A673 (cell line): ENCODE data around the gene BSG. TPM values are rescaled to one million over a fixed set of nuclear protein-coding genes. Genes with fewer than 3 reads are reported as not detected.

Source experiments
- BruUV-seq: library from RNA; stranded (reverse); fragments of 400-500 nt; replicated peaks from 2 replicates; lab custom pipeline; 2021; lab: Mats Ljungman, UMichigan
- CTCF ChIA-PET: fragments of 300-600 bp; sonication (Branson Sonifier 250); formaldehyde crosslinking; loops from one replicate; lab custom pipeline; 2022; ENCODE audit warnings: antibody characterized with exemption; lab: Charles Lee
- POLR2A ChIA-PET: fragments of 300-600 bp; sonication (Branson Sonifier 250); formaldehyde crosslinking; loops from one replicate; lab custom pipeline; 2022; ENCODE audit warnings: antibody characterized with exemption; ENCODE audit not compliant: low non-redundant PET; lab: Charles Lee
- DNase-seq: peaks from one replicate; pipeline ENCODE4 v3.0.0-alpha.2; 2015; ENCODE audit warnings: low spot score
- H3K27ac ChIP-seq: fragments of 200-600 bp; sonication (generic); 2 replicates; pipeline ENCODE4 v1.5.1; 2016; ENCODE audit warnings: mixed run types, low read depth, mild to moderate bottlenecking, mixed read lengths, antibody characterized with exemption, low read length; ENCODE audit not compliant: poor library complexity, severe bottlenecking
- H3K27me3 ChIP-seq: fragments of 200-600 bp; sonication (generic); replicated peaks from 2 replicates; pipeline ENCODE4 v1.6.1; 2017; ENCODE audit warnings: mixed run types, low read depth, mild to moderate bottlenecking, mixed read lengths, antibody characterized with exemption, low read length; ENCODE audit not compliant: insufficient read depth, poor library complexity
- H3K36me3 ChIP-seq: fragments of 200-600 bp; sonication (generic); 2 replicates; pipeline ENCODE4 v1.6.1; 2016; ENCODE audit warnings: mixed run types, mild to moderate bottlenecking, mixed read lengths, antibody characterized with exemption, low read length; ENCODE audit not compliant: insufficient read depth, poor library complexity, severe bottlenecking
- H3K4me1 ChIP-seq: fragments of 200-600 bp; sonication (generic); 2 replicates; pipeline ENCODE4 v1.6.1; 2017; ENCODE audit warnings: mixed run types, mild to moderate bottlenecking, mixed read lengths, antibody characterized with exemption, low read length; ENCODE audit not compliant: insufficient read depth, poor library complexity, severe bottlenecking
- H3K4me3 ChIP-seq: fragments of 200-600 bp; sonication (generic); 2 replicates; pipeline ENCODE4 v1.5.1; 2016; ENCODE audit warnings: low read depth, mixed run types, mild to moderate bottlenecking, mixed read lengths, low read length; ENCODE audit not compliant: poor library complexity, severe bottlenecking
- H3K9me3 ChIP-seq: fragments of 200-600 bp; sonication (generic); 2 replicates; pipeline ENCODE4 v1.6.1; 2016; ENCODE audit warnings: mixed run types, low read depth, mild to moderate bottlenecking, mixed read lengths, antibody characterized with exemption, low read length; ENCODE audit not compliant: poor library complexity, severe bottlenecking
- CTCF ChIP-seq: fragments of 300-800, 200-600 bp; sonication (generic); conservative IDR thresholded peaks from 2 replicates; pipeline ENCODE4 v1.5.1; 2017; ENCODE audit warnings: low read depth, mild to moderate bottlenecking, antibody characterized with exemption, low read length, moderate library complexity, mixed read lengths
- EZH2 ChIP-seq: fragments of 200-600 bp; sonication (generic); IDR thresholded peaks from 2 replicates; pipeline ENCODE4 v1.6.1; 2017; ENCODE audit warnings: borderline replicate concordance, low read depth, mild to moderate bottlenecking, mixed read lengths, antibody characterized with exemption, low read length; ENCODE audit not compliant: poor library complexity, severe bottlenecking
- intact Hi-C: fragments of 100-400 bp; cut with micrococcal nuclease; formaldehyde crosslinking; loops from one replicate; pipeline ENCODE4 v1.10.0; 2022; ENCODE audit not compliant: unreplicated experiment
- total RNA-seq: library from RNA; stranded (reverse); gene quantifications from 2 replicates; pipeline ENCODE4 v1.2.3, GENCODE V29; 2021

Gene BSG
- total RNA-seq, 1 experiment from 2014 or later, result 865 TPM

GRCh38 chr19:616747-617526 lies 44.5 kb downstream of the BSG start:
- CTCF ChIA-PET, result no interaction called here
- H3K27ac ChIP-seq, result no peak overlapping the region

GRCh38 chr19:617551-618246 lies 45.3 kb downstream of the BSG start:
- intact Hi-C loops, result no loop called here
- POLR2A ChIA-PET, result no interaction called here
- BruUV-seq, result no TSS peak

More at GRCh38 chr19:616747-617526, 44.5 kb downstream of the BSG start:
- Histone ChIP-seq H3K36me3 (peaks cover 49% of the 10 kb centered on the region), H3K4me3 (no peak overlapping the region), H3K27me3 (no peaks in the 10 kb centered on the region), H3K9me3 (no peaks in the 10 kb centered on the region), H3K4me1 (no peaks in the 10 kb centered on the region)
- TF ChIP-seq CTCF, result no peak
- no peak for TF ChIP-seq EZH2
- POLR2A ChIA-PET, result no interaction called here
- no TSS peak for BruUV-seq
- intact Hi-C loops, result no loop called here
- no peak for DNase-seq

GRCh38 chr19:618247-618619 lies 45.8 kb downstream of the BSG start:
- Histone ChIP-seq H3K4me1 (no peaks in the 10 kb centered on the region), H3K27ac (no peak overlapping the region), H3K9me3 (no peaks in the 10 kb centered on the region), H3K27me3 (no peaks in the 10 kb centered on the region), H3K36me3 (peaks cover 46% of the 10 kb centered on the region), H3K4me3 (no peak overlapping the region)
- intact Hi-C loops, result no loop called here
- CTCF ChIA-PET, result no interaction called here
- BruUV-seq, result no TSS peak
- no peak for DNase-seq
- POLR2A ChIA-PET, result no interaction called here
- TF ChIP-seq EZH2 (no peak), CTCF (no peak)

More at GRCh38 chr19:617551-618246, 45.3 kb downstream of the BSG start:
- H3K4me3 ChIP-seq, result no peak overlapping the region
- H3K27me3 ChIP-seq, result no peaks in the 10 kb centered on the region
- H3K9me3 ChIP-seq, result no peaks in the 10 kb centered on the region
- CTCF ChIA-PET, result no interaction called here
- DNase-seq, result no peak
- TF ChIP-seq CTCF, result no peak
- no peak for TF ChIP-seq EZH2
- H3K36me3 ChIP-seq, result peaks cover 50% of the 10 kb centered on the region
- H3K4me1 ChIP-seq, result no peaks in the 10 kb centered on the region
- H3K27ac ChIP-seq, result no peak overlapping the region
